H1 (cell line): ENCODE results near the gene NHLRC2. TPM values are rescaled to one million over a fixed set of nuclear protein-coding genes. Genes with fewer than 3 reads are reported as not detected.

ENCODE experiments used
- POLR2AphosphoS5 ChIP-seq: IDR thresholded peaks from 2 replicates; pipeline ENCODE4 v1.6.1; 2011; ENCODE audit warnings: low read depth, low read length
- TAF7 ChIP-seq: optimal IDR thresholded peaks from 2 replicates; pipeline ENCODE3; 2011; ENCODE audit warnings: low read depth, mild to moderate bottlenecking, inconsistent platforms, low read length, moderate library complexity, borderline replicate concordance
- polyA plus RNA-seq, 7 experiments: library from polyadenylated mRNA; depleted of rRNA in 3 of 7; stranded (reverse) in 5 of 7; unstranded in 2 of 7; fragments of >200 nt in 5 of 7; fragments of 200-250 nt in 2 of 7; gene quantifications; 1 replicate in 5 of 7; 2 replicates in 1 of 7; 4 replicates in 1 of 7; pipeline versions ENCODE4 v1.2.1 to v1.2.3, GENCODE V29; 2011 to 2013; ENCODE audit warnings: missing spikeins in 2 of 7, mixed read lengths in 2 of 7
- total RNA-seq: library from RNA; stranded (reverse); fragmentation: NEBNext Ultra II Directional; extraction: Animal tissue kit (Norgen Biotek cat#: 25700); gene quantifications from 2 replicates; pipeline ENCODE4 v1.2.1, GENCODE V29; 2021
- TF ChIP-seq, protein P1 (sequence below), 3 experiments: IDR thresholded peaks; 1 replicate in 2 of 3; 2 replicates in 1 of 3; pipeline versions ENCODE4 v1.5.1 to v1.6.1; 2011; ENCODE audit warnings: low read length in 3 of 3, mild to moderate bottlenecking in 3 of 3, inconsistent platforms in 2 of 3, low read depth in 1 of 3, moderate library complexity in 1 of 3; ENCODE audit not compliant: insufficient read depth in 1 of 3; ENCODE audit errors: control extremely low read depth in 1 of 3

The NHLRC2 gene
- total and polyA plus RNA-seq, 2 of the 8 experiments (the other 6 are each of a cell fraction or from before 2014, with no cell fraction given) = 4.9 to 25.6 TPM

DNA sequence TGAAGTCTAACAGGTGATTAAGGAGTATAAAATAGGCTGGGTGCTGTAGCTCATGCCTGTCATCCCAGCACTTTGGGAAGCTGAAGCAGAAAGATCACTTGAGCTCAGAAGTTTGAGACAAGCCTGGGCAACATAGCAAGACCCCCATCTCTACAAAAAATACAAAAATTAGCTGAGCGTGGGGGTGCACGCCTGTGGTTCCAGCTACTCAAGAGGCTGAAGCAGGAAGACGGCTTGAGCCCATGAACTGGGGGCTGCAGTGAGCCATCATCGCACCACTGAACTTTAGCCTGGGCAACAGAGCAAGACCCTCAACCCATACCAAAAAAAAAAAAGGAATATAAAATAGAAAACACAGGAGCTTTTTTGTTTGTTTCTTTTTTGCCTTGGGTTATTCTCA, 48.0 kb upstream of the NHLRC2 start (continued):
- TF ChIP-seq, protein P1, sequence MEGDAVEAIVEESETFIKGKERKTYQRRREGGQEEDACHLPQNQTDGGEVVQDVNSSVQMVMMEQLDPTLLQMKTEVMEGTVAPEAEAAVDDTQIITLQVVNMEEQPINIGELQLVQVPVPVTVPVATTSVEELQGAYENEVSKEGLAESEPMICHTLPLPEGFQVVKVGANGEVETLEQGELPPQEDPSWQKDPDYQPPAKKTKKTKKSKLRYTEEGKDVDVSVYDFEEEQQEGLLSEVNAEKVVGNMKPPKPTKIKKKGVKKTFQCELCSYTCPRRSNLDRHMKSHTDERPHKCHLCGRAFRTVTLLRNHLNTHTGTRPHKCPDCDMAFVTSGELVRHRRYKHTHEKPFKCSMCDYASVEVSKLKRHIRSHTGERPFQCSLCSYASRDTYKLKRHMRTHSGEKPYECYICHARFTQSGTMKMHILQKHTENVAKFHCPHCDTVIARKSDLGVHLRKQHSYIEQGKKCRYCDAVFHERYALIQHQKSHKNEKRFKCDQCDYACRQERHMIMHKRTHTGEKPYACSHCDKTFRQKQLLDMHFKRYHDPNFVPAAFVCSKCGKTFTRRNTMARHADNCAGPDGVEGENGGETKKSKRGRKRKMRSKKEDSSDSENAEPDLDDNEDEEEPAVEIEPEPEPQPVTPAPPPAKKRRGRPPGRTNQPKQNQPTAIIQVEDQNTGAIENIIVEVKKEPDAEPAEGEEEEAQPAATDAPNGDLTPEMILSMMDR (IDR thresholded peaks at IDR 0.05; ENCODE audit: control extremely low read depth in 1 of 3, insufficient read depth in 1 of 3, low read depth in 1 of 3, low read length in 3 of 3) = no peak
- TF ChIP-seq TAF7 = no peak
- TF ChIP-seq POLR2AphosphoS5 = no peak
